T follicular helper cell (primary cell): ENCODE measurements around the gene ANO10.

Experiments
- DNase-seq: peaks from one replicate; pipeline ENCODE4 v3.0.0-alpha.2; 2020; ENCODE audit warnings: low read depth

ANO10 gene

DNA sequence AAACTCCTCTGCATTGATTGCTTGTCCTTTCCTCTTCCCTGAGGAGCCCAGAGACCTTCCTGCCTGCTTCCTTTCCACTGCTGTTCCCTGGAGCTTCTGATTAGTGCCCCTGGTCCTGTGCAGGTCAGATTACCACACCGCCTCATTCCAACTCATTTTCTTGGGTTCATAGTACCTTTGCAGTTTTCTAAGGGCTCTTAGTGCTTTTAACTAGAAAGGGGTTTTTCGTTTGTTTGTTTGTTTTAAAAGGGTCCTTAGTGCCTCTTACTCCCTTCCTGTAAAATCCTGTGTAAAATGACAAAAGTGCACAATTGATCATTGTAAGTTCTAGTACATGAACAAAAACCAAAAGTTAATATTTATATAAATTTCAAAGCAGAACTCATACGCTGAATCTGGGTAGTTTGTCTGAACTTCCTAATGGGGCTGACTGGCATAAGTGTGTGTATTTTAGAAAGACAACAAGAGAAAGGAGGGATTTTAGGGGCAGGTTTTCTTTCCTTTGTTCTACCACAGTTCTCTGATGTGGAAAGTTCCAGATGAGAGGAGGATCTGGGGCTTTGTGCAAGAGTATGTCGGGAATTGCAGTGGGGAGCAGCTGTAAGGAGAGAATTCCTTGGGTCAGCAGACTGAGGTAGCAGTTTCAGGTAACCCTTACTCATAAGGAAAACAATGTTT, 304.9 kb downstream of the ANO10 start:
- no peak for DNase-seq
